ENCODE results near the gene IFTAP.

GRCh38 chr11:36689442-36689841 is 95.1 kb downstream of the IFTAP start:
- TF ChIP-seq CTCF (IDR thresholded peaks at IDR 0.05) (no peak), POLR2A (IDR thresholded peaks at IDR 0.05) (no peak), EP300 (IDR thresholded peaks at IDR 0.05) (no peak)

Data from ovary (tissue), 3 donors.